Ovary (tissue), 3 donors: ENCODE data around the gene TMTC2.

Source experiments
- POLR2A ChIP-seq: fragments of 450-650 bp; IDR thresholded peaks from one replicate; pipeline ENCODE4 v1.6.1; 2017; ENCODE audit warnings: antibody characterized with exemption, mild to moderate bottlenecking, moderate library complexity
- TF ChIP-seq, protein P1 (sequence below), 3 donors: fragments of 450-650 bp in 2 of 3; fragments of 200-600 bp in 1 of 3; IDR thresholded peaks; one replicate each; pipeline versions ENCODE4 v1.5.1 to v1.8.0; 2016 to 2022; ENCODE audit warnings: antibody characterized with exemption in 3 of 3, mild to moderate bottlenecking in 1 of 3
- donor health status: DM: no; HTN: no; CAD: no.

DNA sequence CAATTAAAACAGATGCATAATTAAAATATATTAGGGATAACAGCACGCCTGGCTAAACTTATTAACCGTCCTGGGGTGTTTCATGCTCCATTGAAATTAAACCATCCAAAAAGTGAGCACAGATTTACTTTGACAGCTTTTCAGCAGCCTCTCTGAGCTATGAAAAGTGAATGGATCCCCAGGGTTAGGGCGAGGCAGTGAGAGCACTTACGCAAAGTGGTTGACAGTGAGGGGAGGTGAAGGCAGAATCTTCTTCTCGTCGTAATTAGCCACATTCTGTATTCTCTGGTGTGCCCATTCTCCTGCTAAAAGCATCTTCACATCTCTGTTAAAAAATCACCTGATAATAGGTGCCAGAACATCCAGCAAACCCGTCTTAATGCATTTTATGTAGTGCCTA is 1.9 kb downstream of the TMTC2 start:
- TF ChIP-seq, protein P1, sequence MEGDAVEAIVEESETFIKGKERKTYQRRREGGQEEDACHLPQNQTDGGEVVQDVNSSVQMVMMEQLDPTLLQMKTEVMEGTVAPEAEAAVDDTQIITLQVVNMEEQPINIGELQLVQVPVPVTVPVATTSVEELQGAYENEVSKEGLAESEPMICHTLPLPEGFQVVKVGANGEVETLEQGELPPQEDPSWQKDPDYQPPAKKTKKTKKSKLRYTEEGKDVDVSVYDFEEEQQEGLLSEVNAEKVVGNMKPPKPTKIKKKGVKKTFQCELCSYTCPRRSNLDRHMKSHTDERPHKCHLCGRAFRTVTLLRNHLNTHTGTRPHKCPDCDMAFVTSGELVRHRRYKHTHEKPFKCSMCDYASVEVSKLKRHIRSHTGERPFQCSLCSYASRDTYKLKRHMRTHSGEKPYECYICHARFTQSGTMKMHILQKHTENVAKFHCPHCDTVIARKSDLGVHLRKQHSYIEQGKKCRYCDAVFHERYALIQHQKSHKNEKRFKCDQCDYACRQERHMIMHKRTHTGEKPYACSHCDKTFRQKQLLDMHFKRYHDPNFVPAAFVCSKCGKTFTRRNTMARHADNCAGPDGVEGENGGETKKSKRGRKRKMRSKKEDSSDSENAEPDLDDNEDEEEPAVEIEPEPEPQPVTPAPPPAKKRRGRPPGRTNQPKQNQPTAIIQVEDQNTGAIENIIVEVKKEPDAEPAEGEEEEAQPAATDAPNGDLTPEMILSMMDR (IDR thresholded peaks at IDR 0.05), result no peak
- TF ChIP-seq POLR2A, result no peak
